PC-3 (cell line): ENCODE results near the gene SLC15A4.

Experiments
- EZH2 ChIP-seq: fragments of 300-600 bp; sonication (generic); IDR thresholded peaks from one replicate; pipeline ENCODE4 v1.6.1; 2017; ENCODE audit warnings: antibody characterized with exemption, mild to moderate bottlenecking, low read length; ENCODE audit not compliant: unreplicated experiment
- TF ChIP-seq, protein P1 (sequence below): fragments of 300-600 bp; sonication (generic); conservative IDR thresholded peaks from 2 replicates; pipeline ENCODE4 v1.5.1; 2017; ENCODE audit warnings: antibody characterized with exemption, low read depth, mild to moderate bottlenecking, low read length

DNA sequence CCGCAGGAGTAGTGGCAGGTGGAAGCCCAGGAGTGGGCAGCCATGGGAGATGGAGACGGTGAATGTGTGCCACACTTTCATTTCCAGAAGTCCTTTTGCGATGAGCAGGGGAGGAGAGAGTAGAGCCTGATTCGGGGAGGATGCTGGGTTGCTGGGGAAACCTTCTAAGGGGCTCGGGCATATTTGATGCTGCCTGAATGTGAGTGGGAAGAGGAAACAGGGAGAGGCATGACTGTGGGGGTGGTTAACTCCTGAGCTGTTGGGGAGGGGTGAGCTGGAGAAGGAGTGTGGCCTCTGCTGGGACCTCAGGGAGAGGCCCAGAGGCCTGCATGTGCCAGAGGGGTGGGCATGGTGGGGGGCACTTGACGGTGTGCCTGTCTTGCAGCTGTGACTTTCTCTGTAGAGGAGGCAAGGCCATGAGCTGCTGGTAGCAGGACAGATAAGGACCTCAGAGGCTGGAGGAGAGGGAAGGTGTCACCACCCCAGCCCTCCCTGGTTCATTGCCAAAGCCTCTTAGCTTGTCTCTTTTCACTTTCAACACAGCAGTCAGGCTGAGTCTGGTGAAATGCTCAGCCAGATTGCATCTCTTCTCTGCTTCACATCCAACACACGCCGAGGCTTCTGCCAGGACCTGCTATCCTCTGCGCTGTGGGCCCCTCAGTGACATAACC, 40.9 kb upstream of the SLC15A4 start:
- TF ChIP-seq, protein P1, sequence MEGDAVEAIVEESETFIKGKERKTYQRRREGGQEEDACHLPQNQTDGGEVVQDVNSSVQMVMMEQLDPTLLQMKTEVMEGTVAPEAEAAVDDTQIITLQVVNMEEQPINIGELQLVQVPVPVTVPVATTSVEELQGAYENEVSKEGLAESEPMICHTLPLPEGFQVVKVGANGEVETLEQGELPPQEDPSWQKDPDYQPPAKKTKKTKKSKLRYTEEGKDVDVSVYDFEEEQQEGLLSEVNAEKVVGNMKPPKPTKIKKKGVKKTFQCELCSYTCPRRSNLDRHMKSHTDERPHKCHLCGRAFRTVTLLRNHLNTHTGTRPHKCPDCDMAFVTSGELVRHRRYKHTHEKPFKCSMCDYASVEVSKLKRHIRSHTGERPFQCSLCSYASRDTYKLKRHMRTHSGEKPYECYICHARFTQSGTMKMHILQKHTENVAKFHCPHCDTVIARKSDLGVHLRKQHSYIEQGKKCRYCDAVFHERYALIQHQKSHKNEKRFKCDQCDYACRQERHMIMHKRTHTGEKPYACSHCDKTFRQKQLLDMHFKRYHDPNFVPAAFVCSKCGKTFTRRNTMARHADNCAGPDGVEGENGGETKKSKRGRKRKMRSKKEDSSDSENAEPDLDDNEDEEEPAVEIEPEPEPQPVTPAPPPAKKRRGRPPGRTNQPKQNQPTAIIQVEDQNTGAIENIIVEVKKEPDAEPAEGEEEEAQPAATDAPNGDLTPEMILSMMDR, result no peak
- TF ChIP-seq EZH2, result no peak
